Spleen (tissue), 7 donors: Measurements from ENCODE around the gene SLC1A1.

ENCODE experiments used
- POLR2A ChIP-seq, 3 donors: fragments of 450-650 bp; IDR thresholded peaks; one replicate each; pipeline ENCODE4 v1.5.1; 2017; ENCODE audit warnings: antibody characterized with exemption in 3 of 3, mild to moderate bottlenecking in 1 of 3
- POLR2AphosphoS5 ChIP-seq, 3 donors: sonication (generic); formaldehyde crosslinking; IDR thresholded peaks; one replicate each; pipeline ENCODE4 v1.5.1; 2017; ENCODE audit warnings: antibody characterized with exemption in 3 of 3
- TF ChIP-seq, protein P1 (sequence below), 11 experiments: fragments of 200-600 bp in 7 of 11; fragments of 450-650 bp in 4 of 11; sonication (generic) in 4 of 11; IDR thresholded peaks in 8 of 11; conservative IDR thresholded peaks in 3 of 11; 1 replicate in 7 of 11; 2 replicates in 4 of 11; pipeline versions ENCODE4 v1.4.0 to v1.8.0; 2016 to 2021; ENCODE audit warnings: antibody characterized with exemption in 11 of 11, inconsistent platforms in 4 of 11, mild to moderate bottlenecking in 1 of 11
- donor health status: DM: no; HTN: no; CAD: no; lungs with moderate emphysema.
- donor health status: DM: no; HTN: no; CAD: no.
- donor health status: DM: no; HTN: no; CAD: no.

DNA sequence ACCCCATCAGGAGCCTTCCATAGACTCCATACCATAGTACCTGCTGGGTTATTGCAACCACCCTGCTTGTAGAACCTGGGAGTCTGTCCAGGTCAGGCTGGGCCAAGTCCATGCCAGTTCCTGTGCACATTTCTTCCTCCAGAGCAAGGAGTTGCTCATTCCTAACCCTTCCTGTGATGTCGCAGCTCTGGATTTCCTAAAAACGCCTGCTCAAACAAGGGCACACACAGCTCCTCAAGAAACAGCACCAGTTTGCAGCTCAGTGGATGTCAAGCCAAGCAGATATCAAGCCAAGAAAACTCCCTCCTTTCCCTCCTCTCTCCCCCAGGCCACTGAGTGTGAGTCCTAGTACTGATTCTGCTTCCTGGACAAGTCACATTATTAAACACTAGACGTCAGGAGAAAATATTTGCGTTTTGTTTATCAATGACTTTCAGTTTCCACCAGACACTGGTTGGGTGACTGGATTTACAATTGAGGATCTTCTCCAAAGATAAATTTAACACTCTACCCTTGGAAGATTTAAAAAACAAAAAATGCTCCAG is 59.6 kb downstream of the SLC1A1 start:
- TF ChIP-seq, protein P1, sequence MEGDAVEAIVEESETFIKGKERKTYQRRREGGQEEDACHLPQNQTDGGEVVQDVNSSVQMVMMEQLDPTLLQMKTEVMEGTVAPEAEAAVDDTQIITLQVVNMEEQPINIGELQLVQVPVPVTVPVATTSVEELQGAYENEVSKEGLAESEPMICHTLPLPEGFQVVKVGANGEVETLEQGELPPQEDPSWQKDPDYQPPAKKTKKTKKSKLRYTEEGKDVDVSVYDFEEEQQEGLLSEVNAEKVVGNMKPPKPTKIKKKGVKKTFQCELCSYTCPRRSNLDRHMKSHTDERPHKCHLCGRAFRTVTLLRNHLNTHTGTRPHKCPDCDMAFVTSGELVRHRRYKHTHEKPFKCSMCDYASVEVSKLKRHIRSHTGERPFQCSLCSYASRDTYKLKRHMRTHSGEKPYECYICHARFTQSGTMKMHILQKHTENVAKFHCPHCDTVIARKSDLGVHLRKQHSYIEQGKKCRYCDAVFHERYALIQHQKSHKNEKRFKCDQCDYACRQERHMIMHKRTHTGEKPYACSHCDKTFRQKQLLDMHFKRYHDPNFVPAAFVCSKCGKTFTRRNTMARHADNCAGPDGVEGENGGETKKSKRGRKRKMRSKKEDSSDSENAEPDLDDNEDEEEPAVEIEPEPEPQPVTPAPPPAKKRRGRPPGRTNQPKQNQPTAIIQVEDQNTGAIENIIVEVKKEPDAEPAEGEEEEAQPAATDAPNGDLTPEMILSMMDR (IDR thresholded peaks at IDR 0.05 in 8 of 11, conservative IDR thresholded peaks at IDR 0.05 in 3 of 11), result no peak
- TF ChIP-seq POLR2AphosphoS5 (IDR thresholded peaks at IDR 0.05), result no peak
- TF ChIP-seq POLR2A (IDR thresholded peaks at IDR 0.05), result no peak
